Measurements from ENCODE around the gene R3HDM2. TPM values are rescaled to one million over a fixed set of nuclear protein-coding genes. Genes with fewer than 3 reads are reported as not detected.

Gene R3HDM2
- total and polyA plus RNA-seq, 2 of the 13 experiments (the other 11 are each of a cell fraction or from before 2014, with no cell fraction given): 11.1 to 23.5 TPM

DNA sequence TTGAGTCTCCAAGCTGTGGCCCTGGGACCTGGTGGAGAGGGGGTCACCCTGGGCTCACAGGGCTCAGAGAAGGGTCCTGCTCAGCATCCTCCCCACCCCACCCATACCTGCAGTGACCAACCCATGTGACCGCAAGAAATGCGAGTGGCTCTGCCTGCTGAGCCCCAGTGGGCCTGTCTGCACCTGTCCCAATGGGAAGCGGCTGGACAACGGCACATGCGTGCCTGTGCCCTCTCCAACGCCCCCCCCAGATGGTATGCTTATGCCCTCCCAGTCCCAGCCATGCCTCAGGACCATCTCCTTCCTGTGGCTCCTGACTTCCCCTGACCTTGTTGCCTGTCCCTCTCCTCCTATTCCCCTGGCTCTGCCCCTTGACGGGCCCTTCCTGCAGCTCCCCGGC lies 220.9 kb downstream of the R3HDM2 start (continued):
- TF ChIP-seq, protein P1, sequence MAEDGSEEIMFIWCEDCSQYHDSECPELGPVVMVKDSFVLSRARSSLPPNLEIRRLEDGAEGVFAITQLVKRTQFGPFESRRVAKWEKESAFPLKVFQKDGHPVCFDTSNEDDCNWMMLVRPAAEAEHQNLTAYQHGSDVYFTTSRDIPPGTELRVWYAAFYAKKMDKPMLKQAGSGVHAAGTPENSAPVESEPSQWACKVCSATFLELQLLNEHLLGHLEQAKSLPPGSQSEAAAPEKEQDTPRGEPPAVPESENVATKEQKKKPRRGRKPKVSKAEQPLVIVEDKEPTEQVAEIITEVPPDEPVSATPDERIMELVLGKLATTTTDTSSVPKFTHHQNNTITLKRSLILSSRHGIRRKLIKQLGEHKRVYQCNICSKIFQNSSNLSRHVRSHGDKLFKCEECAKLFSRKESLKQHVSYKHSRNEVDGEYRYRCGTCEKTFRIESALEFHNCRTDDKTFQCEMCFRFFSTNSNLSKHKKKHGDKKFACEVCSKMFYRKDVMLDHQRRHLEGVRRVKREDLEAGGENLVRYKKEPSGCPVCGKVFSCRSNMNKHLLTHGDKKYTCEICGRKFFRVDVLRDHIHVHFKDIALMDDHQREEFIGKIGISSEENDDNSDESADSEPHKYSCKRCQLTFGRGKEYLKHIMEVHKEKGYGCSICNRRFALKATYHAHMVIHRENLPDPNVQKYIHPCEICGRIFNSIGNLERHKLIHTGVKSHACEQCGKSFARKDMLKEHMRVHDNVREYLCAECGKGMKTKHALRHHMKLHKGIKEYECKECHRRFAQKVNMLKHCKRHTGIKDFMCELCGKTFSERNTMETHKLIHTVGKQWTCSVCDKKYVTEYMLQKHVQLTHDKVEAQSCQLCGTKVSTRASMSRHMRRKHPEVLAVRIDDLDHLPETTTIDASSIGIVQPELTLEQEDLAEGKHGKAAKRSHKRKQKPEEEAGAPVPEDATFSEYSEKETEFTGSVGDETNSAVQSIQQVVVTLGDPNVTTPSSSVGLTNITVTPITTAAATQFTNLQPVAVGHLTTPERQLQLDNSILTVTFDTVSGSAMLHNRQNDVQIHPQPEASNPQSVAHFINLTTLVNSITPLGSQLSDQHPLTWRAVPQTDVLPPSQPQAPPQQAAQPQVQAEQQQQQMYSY (CRISPR knock-in tag; IDR thresholded peaks at IDR 0.05): no peak
- no peak for TF ChIP-seq NBN (conservative IDR thresholded peaks at IDR 0.05)
- TF ChIP-seq, protein P2, sequence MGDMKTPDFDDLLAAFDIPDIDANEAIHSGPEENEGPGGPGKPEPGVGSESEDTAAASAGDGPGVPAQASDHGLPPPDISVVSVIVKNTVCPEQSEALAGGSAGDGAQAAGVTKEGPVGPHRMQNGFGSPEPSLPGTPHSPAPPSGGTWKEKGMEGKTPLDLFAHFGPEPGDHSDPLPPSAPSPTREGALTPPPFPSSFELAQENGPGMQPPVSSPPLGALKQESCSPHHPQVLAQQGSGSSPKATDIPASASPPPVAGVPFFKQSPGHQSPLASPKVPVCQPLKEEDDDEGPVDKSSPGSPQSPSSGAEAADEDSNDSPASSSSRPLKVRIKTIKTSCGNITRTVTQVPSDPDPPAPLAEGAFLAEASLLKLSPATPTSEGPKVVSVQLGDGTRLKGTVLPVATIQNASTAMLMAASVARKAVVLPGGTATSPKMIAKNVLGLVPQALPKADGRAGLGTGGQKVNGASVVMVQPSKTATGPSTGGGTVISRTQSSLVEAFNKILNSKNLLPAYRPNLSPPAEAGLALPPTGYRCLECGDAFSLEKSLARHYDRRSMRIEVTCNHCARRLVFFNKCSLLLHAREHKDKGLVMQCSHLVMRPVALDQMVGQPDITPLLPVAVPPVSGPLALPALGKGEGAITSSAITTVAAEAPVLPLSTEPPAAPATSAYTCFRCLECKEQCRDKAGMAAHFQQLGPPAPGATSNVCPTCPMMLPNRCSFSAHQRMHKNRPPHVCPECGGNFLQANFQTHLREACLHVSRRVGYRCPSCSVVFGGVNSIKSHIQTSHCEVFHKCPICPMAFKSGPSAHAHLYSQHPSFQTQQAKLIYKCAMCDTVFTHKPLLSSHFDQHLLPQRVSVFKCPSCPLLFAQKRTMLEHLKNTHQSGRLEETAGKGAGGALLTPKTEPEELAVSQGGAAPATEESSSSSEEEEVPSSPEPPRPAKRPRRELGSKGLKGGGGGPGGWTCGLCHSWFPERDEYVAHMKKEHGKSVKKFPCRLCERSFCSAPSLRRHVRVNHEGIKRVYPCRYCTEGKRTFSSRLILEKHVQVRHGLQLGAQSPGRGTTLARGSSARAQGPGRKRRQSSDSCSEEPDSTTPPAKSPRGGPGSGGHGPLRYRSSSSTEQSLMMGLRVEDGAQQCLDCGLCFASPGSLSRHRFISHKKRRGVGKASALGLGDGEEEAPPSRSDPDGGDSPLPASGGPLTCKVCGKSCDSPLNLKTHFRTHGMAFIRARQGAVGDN (CRISPR knock-in tag; IDR thresholded peaks at IDR 0.05): no peak

DNA sequence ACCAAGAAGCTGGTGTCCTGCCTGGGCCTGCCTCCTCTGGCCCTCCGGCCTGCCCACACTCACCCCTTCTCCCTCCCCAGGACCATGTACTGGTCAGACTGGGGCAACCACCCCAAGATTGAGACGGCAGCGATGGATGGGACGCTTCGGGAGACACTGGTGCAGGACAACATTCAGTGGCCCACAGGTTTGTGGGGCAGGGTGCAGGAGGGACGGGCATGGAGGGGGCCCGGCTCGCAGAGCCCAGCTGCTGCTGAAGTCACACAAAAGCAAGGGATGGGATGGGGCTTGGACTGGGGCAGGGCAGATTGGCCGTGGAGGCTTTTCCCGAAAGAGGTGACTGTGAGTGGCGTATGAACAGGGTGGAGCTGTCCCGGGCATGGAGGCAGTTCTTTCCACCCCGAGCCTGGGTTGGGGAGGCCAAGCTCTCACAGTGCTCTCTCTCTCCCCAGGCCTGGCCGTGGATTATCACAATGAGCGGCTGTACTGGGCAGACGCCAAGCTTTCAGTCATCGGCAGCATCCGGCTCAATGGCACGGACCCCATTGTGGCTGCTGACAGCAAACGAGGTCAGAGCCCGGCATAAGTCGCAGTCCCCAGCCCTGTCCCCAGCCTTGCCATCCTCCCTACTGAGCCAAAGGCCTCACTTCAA lies 222.1 kb downstream of the R3HDM2 start:
- Histone ChIP-seq H3K4me1 (ENCODE audit: insufficient read depth, low read length) (peaks cover under 1% of the 10 kb centered on the region; the same call in 1 of the 2 replicates), H3K36me3 (replicated peaks in 1 of 2; ENCODE audit: control insufficient read depth in 1 of 2, insufficient read depth in 2 of 2, low read length in 2 of 2) (peaks cover 45 to 78% of the 10 kb centered on the region in 2 experiments), H3K4me3 (replicated peaks in 1 of 3; ENCODE audit: insufficient read depth in 1 of 3, low read depth in 2 of 3, low read length in 3 of 3) (no peak overlapping the region), H3K4me2 (ENCODE audit: low read depth, low read length) (no peak overlapping the region), H3K27me3 (ENCODE audit: control insufficient read depth in 1 of 2, insufficient read depth in 2 of 2, low read length in 2 of 2) (no peaks in the 10 kb centered on the region), H3K27ac (ENCODE audit: extremely low read length, insufficient read depth, low read length) (no peak overlapping the region), H3K9ac (ENCODE audit: insufficient read depth, low read depth, low read length) (no peak overlapping the region), H3K79me2 (ENCODE audit: insufficient read depth, low read length) (no peaks in the 10 kb centered on the region), H2AFZ (ENCODE audit: low read length) (no peak overlapping the region), H3K9me3 (ENCODE audit: low read length) (no peaks in the 10 kb centered on the region), H4K20me1 (ENCODE audit: insufficient read depth, low read length) (peaks cover 5% of the 10 kb centered on the region; the same call in 1 of the 2 replicates)
- POLR2A ChIA-PET: no interaction called here
- ATAC-seq: no peak
- CTCF ChIA-PET (ENCODE audit: low intra/inter-chr PET ratio, low total read pairs): interaction anchor here (9.8 kb wide), 1 partner anchor 31 kb away, joined by 308 read pairs; a partner anchor contains a TSS
- 92% methylated on average over 13 of the region's 22 CpGs for WGBS (ENCODE audit: low lambda C conversion rate)
- DNase-seq (ENCODE audit: low spot score): no peak
- no peak for FAIRE-seq
- intact Hi-C loops (cut with micrococcal nuclease; ENCODE audit: unreplicated experiment) (no loop called here), in situ Hi-C loops (cut with HindIII; ENCODE audit: extremely low pct_ligation_motif_present, low pct_unique_long_range_greater_than_20kb) (no loop called here)
- no TSS peak for BruUV-seq (replicated peaks)
- TF ChIP-seq, protein P3, sequence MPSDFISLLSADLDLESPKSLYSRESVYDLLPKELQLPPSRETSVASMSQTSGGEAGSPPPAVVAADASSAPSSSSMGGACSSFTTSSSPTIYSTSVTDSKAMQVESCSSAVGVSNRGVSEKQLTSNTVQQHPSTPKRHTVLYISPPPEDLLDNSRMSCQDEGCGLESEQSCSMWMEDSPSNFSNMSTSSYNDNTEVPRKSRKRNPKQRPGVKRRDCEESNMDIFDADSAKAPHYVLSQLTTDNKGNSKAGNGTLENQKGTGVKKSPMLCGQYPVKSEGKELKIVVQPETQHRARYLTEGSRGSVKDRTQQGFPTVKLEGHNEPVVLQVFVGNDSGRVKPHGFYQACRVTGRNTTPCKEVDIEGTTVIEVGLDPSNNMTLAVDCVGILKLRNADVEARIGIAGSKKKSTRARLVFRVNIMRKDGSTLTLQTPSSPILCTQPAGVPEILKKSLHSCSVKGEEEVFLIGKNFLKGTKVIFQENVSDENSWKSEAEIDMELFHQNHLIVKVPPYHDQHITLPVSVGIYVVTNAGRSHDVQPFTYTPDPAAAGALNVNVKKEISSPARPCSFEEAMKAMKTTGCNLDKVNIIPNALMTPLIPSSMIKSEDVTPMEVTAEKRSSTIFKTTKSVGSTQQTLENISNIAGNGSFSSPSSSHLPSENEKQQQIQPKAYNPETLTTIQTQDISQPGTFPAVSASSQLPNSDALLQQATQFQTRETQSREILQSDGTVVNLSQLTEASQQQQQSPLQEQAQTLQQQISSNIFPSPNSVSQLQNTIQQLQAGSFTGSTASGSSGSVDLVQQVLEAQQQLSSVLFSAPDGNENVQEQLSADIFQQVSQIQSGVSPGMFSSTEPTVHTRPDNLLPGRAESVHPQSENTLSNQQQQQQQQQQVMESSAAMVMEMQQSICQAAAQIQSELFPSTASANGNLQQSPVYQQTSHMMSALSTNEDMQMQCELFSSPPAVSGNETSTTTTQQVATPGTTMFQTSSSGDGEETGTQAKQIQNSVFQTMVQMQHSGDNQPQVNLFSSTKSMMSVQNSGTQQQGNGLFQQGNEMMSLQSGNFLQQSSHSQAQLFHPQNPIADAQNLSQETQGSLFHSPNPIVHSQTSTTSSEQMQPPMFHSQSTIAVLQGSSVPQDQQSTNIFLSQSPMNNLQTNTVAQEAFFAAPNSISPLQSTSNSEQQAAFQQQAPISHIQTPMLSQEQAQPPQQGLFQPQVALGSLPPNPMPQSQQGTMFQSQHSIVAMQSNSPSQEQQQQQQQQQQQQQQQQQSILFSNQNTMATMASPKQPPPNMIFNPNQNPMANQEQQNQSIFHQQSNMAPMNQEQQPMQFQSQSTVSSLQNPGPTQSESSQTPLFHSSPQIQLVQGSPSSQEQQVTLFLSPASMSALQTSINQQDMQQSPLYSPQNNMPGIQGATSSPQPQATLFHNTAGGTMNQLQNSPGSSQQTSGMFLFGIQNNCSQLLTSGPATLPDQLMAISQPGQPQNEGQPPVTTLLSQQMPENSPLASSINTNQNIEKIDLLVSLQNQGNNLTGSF (CRISPR knock-in tag; IDR thresholded peaks at IDR 0.05): no peak
- TF ChIP-seq PAF1 (CRISPR knock-in tag; IDR thresholded peaks at IDR 0.05): 0 out of 2 replicates have a peak, but pooled peaks have one; percentile 47
- no peak for TF ChIP-seq KLF6 (CRISPR knock-in tag; IDR thresholded peaks at IDR 0.05)
- TF ChIP-seq AGO2 (optimal IDR thresholded peaks at IDR 0.05; ENCODE audit: low read depth, low read length): peak; percentile 53
- no peak for TF ChIP-seq ZNF430 (CRISPR knock-in tag; IDR thresholded peaks at IDR 0.05)
- TF ChIP-seq NFRKB (IDR thresholded peaks at IDR 0.05): no peak
- no peak for TF ChIP-seq CENPX (CRISPR knock-in tag; IDR thresholded peaks at IDR 0.05)
